Muscle layer of duodenum (tissue), 2 donors: ENCODE data around the gene TSHR.
"Not testable (repeated sequence)": the region's sequence is repeated elsewhere in the genome, so short reads cannot be mapped to it uniquely, and the experiment has no call there.

ENCODE experiments used
- H3K27ac ChIP-seq: one replicate; pipeline ENCODE4 v1.7.0; 2013; ENCODE audit warnings: mild to moderate bottlenecking, low read length
- H3K27me3 ChIP-seq: one replicate; pipeline ENCODE4 v1.7.0; 2013; ENCODE audit warnings: low read depth, mild to moderate bottlenecking, control low read depth, low read length
- H3K36me3 ChIP-seq, 2 donors: one replicate each; pipeline ENCODE4 v1.7.0; 2013; ENCODE audit warnings: low read length in 2 of 2, control low read depth in 1 of 2, mild to moderate bottlenecking in 1 of 2; ENCODE audit not compliant: insufficient read depth in 2 of 2, control insufficient read depth in 1 of 2
- H3K4me1 ChIP-seq, 2 donors: one replicate each; pipeline ENCODE4 v1.7.0; 2013; ENCODE audit warnings: low read length in 2 of 2, mild to moderate bottlenecking in 2 of 2, control low read depth in 1 of 2, moderate library complexity in 1 of 2; ENCODE audit not compliant: insufficient read depth in 2 of 2, control insufficient read depth in 1 of 2
- H3K4me3 ChIP-seq, 2 donors: one replicate each; pipeline ENCODE4 v1.7.0; 2013; ENCODE audit warnings: low read length in 2 of 2, low read depth in 1 of 2, mild to moderate bottlenecking in 1 of 2
- H3K9me3 ChIP-seq, 2 donors: one replicate each; pipeline ENCODE4 v1.7.0; 2013; ENCODE audit warnings: low read length in 2 of 2, control low read depth in 1 of 2, mild to moderate bottlenecking in 1 of 2; ENCODE audit not compliant: control insufficient read depth in 1 of 2
- donor health status: healthy.

TSHR gene

GRCh38 chr14:80933282-80933681, 22.1 kb upstream of the TSHR start:
- Histone ChIP-seq H3K4me3 (no peak overlapping the region), H3K27ac (no peak overlapping the region), H3K27me3 (no peaks in the 10 kb centered on the region), H3K4me1 (no peaks in the 10 kb centered on the region), H3K36me3 (no peaks in the 10 kb centered on the region), H3K9me3 (no peaks in the 10 kb centered on the region)

- Histone ChIP-seq H3K27ac (no peak overlapping the region), H3K36me3 (no peaks in the 10 kb centered on the region), H3K4me1 (no peaks in the 10 kb centered on the region), H3K4me3 (no peak overlapping the region), H3K9me3 (no peaks in the 10 kb centered on the region), H3K27me3 (no peaks in the 10 kb centered on the region)
Observed at GRCh38 chr14:80933686-80934085, 21.7 kb upstream of the TSHR start.

GRCh38 chr14:80940146-80940545, 15.3 kb upstream of the TSHR start:
- Histone ChIP-seq H3K27me3 (no peaks in the 10 kb centered on the region), H3K36me3 (no peaks in the 10 kb centered on the region), H3K4me3 (no peak overlapping the region), H3K4me1 (peaks cover 0 to 17% of the 10 kb centered on the region in 2 donors), H3K27ac (no peak overlapping the region), H3K9me3 (no peaks in the 10 kb centered on the region)

GRCh38 chr14:80941241-80942185, 13.9 kb upstream of the TSHR start, which contains the start of gene CEP128:
TSS of gene CEP128 (minus strand) at chr14:80941738.
- H3K27me3 ChIP-seq, result no peaks in the 10 kb centered on the region
- H3K27ac ChIP-seq, result peak within 1 kb of the TSS; percentile 39
- H3K4me1 ChIP-seq, result peaks cover 0 to 17% of the 10 kb centered on the region in 2 donors
- no peaks in the 10 kb centered on the region for H3K9me3 ChIP-seq
- H3K36me3 ChIP-seq, result no peaks in the 10 kb centered on the region
- H3K4me3 ChIP-seq, result peak within 1 kb of the TSS; percentile 64 to 98

- H3K9me3 ChIP-seq, result no peaks in the 10 kb centered on the region
- peak overlapping the region; percentile 64 to 98 for H3K4me3 ChIP-seq
- peaks cover 0 to 17% of the 10 kb centered on the region in 2 donors for H3K4me1 ChIP-seq
- no peaks in the 10 kb centered on the region for H3K36me3 ChIP-seq
- no peaks in the 10 kb centered on the region for H3K27me3 ChIP-seq
- no peak overlapping the region for H3K27ac ChIP-seq
Observed at GRCh38 chr14:80942191-80942600, 13.2 kb upstream of the TSHR start.

- Histone ChIP-seq H3K36me3 (no peaks in the 10 kb centered on the region), H3K4me1 (peaks cover 0 to 17% of the 10 kb centered on the region in 2 donors), H3K27ac (no peak overlapping the region), H3K27me3 (no peaks in the 10 kb centered on the region), H3K9me3 (no peaks in the 10 kb centered on the region), H3K4me3 (no peak overlapping the region)
Observed at GRCh38 chr14:80944861-80945617, 10.4 kb upstream of the TSHR start.

- Histone ChIP-seq H3K36me3 (no peaks in the 10 kb centered on the region), H3K9me3 (no peaks in the 10 kb centered on the region), H3K27ac (no peak overlapping the region), H3K27me3 (no peaks in the 10 kb centered on the region), H3K4me1 (peaks cover 0 to 10% of the 10 kb centered on the region in 2 donors), H3K4me3 (no peak overlapping the region)
Observed at GRCh38 chr14:80946187-80946586, 9.2 kb upstream of the TSHR start.

- H3K4me3 ChIP-seq, result no peak overlapping the region
- peaks cover 0 to 8% of the 10 kb centered on the region in 2 donors for H3K4me1 ChIP-seq
- H3K9me3 ChIP-seq, result no peaks in the 10 kb centered on the region
- no peak overlapping the region for H3K27ac ChIP-seq
- no peaks in the 10 kb centered on the region for H3K36me3 ChIP-seq
- no peaks in the 10 kb centered on the region for H3K27me3 ChIP-seq
Observed at GRCh38 chr14:80946797-80947196, 8.6 kb upstream of the TSHR start.

- Histone ChIP-seq H3K27me3 (no peaks in the 10 kb centered on the region), H3K36me3 (no peaks in the 10 kb centered on the region), H3K9me3 (no peaks in the 10 kb centered on the region), H3K4me3 (no peak overlapping the region), H3K4me1 (no peaks in the 10 kb centered on the region), H3K27ac (no peak overlapping the region)
Observed at GRCh38 chr14:80948291-80948690, 7.1 kb upstream of the TSHR start.

- Histone ChIP-seq H3K27me3 (no peaks in the 10 kb centered on the region), H3K4me3 (no peak overlapping the region), H3K36me3 (no peaks in the 10 kb centered on the region), H3K4me1 (peaks cover 0 to 10% of the 10 kb centered on the region in 2 donors), H3K9me3 (no peaks in the 10 kb centered on the region), H3K27ac (no peak overlapping the region)
Observed at GRCh38 chr14:80951491-80951890, 3.9 kb upstream of the TSHR start.

- not testable (repeated sequence) for H3K27ac ChIP-seq, H3K36me3 ChIP-seq, H3K4me1 ChIP-seq, H3K27me3 ChIP-seq, H3K9me3 ChIP-seq, H3K4me3 ChIP-seq
Observed at GRCh38 chr14:80953211-80953610, 2.2 kb upstream of the TSHR start.
